HG03432 (cell line): ENCODE results near the gene NRP2.

Experiments used
- ATAC-seq: cut with Tn5 transposase; IDR thresholded peaks from one replicate; pipeline ENCODE4 v1.9.1; 2021; ENCODE audit warnings: mild to moderate bottlenecking, moderate library complexity; ENCODE audit not compliant: unreplicated experiment

Gene NRP2

GRCh38 chr2:205769879-205770278 is 87.6 kb downstream of the NRP2 start:
- ATAC-seq = no peak

DNA sequence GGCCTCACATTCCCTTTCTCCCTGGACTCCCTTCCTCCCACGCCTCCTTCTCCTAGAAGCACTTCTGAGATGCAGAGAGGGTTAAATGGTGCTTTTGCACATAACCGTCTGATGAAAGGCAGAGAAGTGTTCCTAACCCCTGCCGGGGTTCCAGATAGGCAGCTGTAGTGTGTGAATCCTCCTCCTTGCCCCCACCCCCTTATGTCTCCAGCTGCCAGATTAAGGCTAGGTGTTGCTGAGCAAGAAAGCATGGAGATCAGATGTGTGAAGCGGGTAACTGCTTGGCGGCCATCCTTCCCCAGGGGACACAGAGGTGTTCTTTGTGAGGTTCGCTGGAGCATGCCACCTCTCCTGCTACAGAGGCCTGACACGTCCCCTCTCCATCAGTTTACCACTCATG is 88.3 kb downstream of the NRP2 start:
- ATAC-seq = no peak

GRCh38 chr2:205771031-205771430 is 88.7 kb downstream of the NRP2 start:
- ATAC-seq = no peak

GRCh38 chr2:205771666-205772065 is 89.4 kb downstream of the NRP2 start:
- no peak for ATAC-seq

GRCh38 chr2:205772983-205773382 is 90.7 kb downstream of the NRP2 start:
- ATAC-seq = no peak

GRCh38 chr2:205773989-205774388 is 91.7 kb downstream of the NRP2 start:
- ATAC-seq = no peak

- no peak for ATAC-seq
These were observed 93.0 kb downstream of the NRP2 start for GRCh38 chr2:205775097-205775877.

DNA sequence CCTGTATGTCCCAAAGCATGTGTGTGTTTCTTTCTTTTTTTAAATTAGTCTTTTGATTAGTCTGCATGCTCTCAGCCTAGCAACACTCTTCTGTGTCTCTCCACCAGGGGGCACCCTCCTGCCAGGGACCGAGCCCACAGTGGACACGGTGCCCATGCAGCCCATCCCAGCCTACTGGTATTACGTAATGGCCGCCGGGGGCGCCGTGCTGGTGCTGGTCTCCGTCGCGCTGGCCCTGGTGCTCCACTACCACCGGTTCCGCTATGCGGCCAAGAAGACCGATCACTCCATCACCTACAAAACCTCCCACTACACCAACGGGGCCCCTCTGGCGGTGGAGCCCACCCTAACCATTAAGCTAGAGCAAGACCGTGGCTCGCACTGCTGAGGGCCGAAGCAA is 93.8 kb downstream of the NRP2 start:
- ATAC-seq = peak; percentile 69

DNA sequence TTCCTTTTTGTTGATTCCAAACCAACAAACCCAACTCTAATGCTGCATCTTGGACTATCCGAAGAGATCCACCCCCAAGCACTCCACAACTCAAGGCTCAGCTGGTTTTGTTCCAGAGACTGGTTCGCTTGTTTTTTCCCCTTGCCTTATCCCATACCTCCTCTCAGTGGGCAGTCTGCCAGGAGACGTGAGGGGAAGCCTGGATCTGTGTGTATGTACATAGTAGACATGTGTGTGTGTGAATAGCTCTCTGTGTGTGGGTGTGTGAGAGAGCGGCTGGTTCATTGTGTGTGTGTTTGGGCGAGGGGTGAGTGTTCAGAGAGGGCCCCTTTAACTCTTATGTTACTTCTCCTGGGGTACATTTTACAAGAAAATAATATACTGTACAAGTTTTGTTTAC is 94.4 kb downstream of the NRP2 start:
- ATAC-seq = no peak

DNA sequence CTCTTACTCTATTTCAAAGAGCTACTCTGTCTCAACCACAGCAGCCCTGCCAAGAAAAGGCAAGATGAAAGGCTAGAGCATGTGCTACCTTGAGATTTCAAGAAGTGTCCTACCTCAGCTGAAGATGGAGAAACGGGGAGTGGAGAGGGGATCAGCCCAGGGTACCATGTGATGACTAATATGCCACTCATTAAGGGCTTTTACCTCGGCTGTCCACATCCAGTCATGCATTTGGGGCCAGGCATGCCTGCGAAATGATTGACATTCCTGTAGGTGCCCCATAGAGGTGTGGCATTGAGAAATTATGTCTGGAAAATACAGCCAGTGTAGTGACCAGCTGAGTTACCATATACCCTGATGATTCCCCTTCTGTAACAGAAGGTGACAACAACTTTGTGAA is 96.1 kb downstream of the NRP2 start:
- no peak for ATAC-seq

DNA sequence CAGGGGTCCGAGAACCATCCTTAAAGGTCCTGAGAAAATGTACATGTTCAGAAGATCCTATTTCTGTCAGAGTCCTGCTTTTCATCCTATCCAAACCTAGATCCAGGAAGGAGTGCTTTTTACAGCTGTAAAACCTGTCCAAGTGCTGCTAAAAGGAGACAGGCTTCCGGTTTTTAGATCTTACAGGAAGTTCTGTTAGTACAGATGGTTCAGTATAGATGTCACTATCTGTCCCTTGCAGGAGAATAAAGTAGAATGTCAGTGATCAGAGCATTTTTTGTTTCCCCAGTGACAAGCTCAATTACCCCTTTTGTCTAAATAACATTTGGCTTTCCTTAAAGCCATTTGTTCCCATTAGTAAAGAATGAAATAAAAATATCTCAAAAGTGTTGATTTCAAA is 98.3 kb downstream of the NRP2 start:
- no peak for ATAC-seq

GRCh38 chr2:205781244-205781931 is 99.1 kb downstream of the NRP2 start:
- no peak for ATAC-seq

- no peak for ATAC-seq
These were observed 100.6 kb downstream of the NRP2 start for GRCh38 chr2:205782941-205783340.

DNA sequence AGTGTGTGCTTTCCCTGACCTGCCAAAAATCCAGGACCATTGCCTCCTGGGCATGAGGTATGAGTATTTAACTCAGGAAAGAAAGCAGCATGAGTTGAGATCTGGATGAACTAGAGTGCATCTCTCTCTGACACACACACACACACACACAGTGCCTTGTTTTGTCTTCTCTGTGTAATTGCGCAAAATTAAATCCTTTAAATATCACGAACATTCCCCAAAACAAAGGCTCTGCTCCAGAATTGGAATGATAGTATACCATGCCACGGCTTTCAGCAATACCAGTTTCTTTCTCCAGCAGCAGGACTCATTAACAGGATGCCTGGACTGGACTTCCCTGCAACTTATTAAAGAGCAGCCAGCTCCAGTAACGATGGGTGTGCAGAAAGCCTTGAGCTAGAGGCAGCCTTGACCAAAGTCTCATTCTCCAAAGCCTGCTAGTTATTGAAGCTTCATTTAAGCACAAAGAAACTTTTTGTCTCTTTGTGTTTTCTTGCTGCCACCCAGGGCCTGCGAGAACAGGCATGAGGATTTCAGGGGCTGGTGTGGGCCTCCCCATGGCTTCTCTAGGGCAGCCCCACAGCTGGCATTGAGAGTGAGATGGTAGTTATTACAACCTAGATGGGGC is 101.7 kb downstream of the NRP2 start:
- no peak for ATAC-seq

DNA sequence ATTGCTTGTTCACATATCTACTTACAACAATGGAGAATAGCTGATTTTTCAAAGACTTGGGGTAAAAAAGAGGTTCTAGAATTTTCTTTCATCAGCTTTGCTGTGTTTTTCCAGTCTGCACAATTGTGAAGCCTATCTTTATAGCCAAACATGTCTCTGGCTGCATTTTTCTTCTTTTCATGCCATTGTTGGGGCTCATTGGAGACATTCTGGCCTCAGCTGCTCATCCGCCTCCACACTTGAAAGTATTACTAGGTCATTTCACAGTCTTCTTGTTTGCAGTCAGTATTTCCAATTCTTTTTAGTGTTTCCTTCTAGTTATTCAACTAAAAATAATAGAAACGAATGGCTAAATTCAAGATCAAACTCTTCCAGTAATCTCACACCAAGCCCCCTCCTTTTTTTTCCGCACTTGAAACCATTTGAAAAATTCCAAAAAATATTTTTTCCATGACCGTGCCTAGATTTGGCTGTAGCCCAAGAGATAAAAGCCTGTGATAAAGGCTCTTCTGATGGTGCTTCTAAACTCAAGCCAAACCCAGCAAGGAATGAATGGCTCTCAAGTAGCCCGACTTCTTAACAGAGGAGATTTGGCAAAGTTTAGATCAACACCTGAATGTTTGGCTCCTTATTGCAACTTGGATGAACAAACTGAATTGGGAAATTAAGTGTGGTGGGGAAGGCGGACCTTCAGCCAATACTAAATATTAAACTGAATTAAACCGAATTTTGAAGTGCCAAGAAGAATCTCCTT is 103.4 kb downstream of the NRP2 start:
- ATAC-seq = no peak

DNA sequence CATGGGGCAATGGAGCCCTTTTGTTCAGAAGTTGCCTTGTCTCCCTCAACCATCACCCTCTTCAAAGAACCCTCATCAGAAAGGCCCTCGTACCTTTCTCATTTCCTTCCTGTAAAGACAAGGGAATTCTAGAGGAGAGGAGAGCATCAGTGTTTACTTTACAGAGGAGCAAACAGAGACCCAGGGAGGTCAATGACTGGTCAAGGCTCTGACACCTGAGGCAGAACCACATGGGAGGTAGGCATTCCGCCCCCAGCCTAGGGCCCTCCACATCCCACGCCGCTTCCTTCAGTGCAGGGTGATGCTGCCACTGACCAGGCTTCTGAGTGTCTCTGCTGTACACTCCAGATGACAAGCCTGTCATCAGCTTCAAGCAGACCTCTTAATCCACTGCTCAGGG is 104.7 kb downstream of the NRP2 start:
- no peak for ATAC-seq

GRCh38 chr2:205787761-205788160 is 105.5 kb downstream of the NRP2 start:
- no peak for ATAC-seq

GRCh38 chr2:205789906-205790305 is 107.6 kb downstream of the NRP2 start:
- no peak for ATAC-seq

GRCh38 chr2:205792908-205793307 is 110.6 kb downstream of the NRP2 start:
- no peak for ATAC-seq

DNA sequence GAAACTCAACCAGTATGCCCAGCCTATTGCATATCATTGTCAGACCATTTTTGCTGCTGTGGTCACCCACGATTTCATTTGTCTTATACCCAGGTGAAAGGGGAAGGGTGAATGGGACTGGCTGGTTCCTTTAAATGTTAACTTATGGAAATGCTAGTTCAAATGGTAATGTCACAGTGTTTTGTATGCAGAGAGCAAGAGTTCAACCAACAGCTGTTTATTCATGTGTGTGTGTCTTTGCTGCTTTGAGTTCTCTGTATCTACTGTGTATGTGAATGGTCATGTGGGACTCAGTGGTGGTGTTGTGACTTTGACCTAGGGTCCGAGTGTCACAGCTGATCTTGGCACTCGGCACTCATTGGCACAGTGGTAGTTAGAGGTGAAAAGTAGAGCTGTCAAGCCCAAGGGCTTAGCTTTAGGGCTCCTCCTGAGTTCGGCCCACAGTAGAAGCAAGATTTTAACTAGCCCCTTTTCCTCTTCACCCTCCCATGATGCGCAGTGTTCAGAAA is 114.6 kb downstream of the NRP2 start:
- ATAC-seq = no peak

DNA sequence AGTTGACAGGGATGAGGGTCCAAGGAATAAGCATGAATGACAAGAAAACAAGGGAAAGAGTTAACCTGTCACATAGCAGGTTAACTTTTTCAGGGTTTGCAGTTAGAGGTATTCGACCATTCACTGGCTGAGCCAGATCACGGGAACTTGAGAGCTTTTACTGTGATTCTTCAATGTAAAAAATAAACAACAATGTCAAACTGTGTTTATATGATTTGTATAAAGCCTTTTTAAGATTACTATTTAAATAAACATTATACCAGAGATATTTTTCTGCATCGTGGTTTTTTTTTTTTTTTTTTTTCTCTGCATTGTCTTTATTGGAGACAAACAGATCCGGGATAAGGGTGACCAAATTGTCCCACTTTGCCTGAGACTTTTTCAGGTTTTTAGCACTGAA is 115.6 kb downstream of the NRP2 start:
- no peak for ATAC-seq
